Activated T-cell treated with anti-CD3 and anti-CD28 coated beads, Interleukin-2, amount 50 U/mL, for 1 hour (primary cell): ENCODE data around the gene SV2B.

Source experiments
- DNase-seq: peaks from one replicate; pipeline ENCODE4 v3.0.0-alpha.2; 2020

The SV2B gene

GRCh38 chr15:91237445-91237844 is 137.4 kb downstream of the SV2B start:
- DNase-seq: no peak

- no peak for DNase-seq
Observed at GRCh38 chr15:91238644-91239425, 138.8 kb downstream of the SV2B start.

- no peak for DNase-seq
Observed at GRCh38 chr15:91243826-91244225, 143.8 kb downstream of the SV2B start.

- DNase-seq: no peak
Observed at GRCh38 chr15:91244919-91245318, 144.9 kb downstream of the SV2B start.

GRCh38 chr15:91246998-91247397 is 146.9 kb downstream of the SV2B start:
- no peak for DNase-seq

- no peak for DNase-seq
Observed at GRCh38 chr15:91249591-91249990, 149.5 kb downstream of the SV2B start.

- no peak for DNase-seq
Observed at GRCh38 chr15:91252322-91252721, 152.3 kb downstream of the SV2B start.

- DNase-seq: no peak
Observed at GRCh38 chr15:91252756-91253155, 152.7 kb downstream of the SV2B start.

- DNase-seq: no peak
Observed at GRCh38 chr15:91253605-91254004, 153.5 kb downstream of the SV2B start.

- no peak for DNase-seq
Observed at GRCh38 chr15:91254766-91255165, 154.7 kb downstream of the SV2B start.

- no peak for DNase-seq
Observed at GRCh38 chr15:91255670-91256192, 155.7 kb downstream of the SV2B start.

GRCh38 chr15:91257746-91258414 is 157.8 kb downstream of the SV2B start:
- DNase-seq: no peak

- DNase-seq: no peak
Observed at GRCh38 chr15:91258415-91258759, 158.3 kb downstream of the SV2B start.

GRCh38 chr15:91259077-91259476 is 159.0 kb downstream of the SV2B start:
- no peak for DNase-seq

- no peak for DNase-seq
Observed at GRCh38 chr15:91261345-91261744, 161.3 kb downstream of the SV2B start.

- DNase-seq: no peak
Observed at GRCh38 chr15:91263632-91264531, 163.8 kb downstream of the SV2B start.

GRCh38 chr15:91264651-91265351 is 164.7 kb downstream of the SV2B start:
- no peak for DNase-seq

- no peak for DNase-seq
Observed at GRCh38 chr15:91265416-91265940, 165.4 kb downstream of the SV2B start.

- DNase-seq: no peak
Observed at GRCh38 chr15:91268510-91268909, 168.5 kb downstream of the SV2B start.

GRCh38 chr15:91270747-91271146 is 170.7 kb downstream of the SV2B start:
- DNase-seq: no peak

- peak; percentile 49 for DNase-seq
Observed at GRCh38 chr15:91271565-91272153, 171.6 kb downstream of the SV2B start.

GRCh38 chr15:91275844-91276243 is 175.8 kb downstream of the SV2B start:
- DNase-seq: no peak
